SK-N-SH treated with all-trans-retinoic acid at 6 μM for 48 hours (cell line): ENCODE data around the gene CYP2B6.

Experiments
- ATAC-seq: fragments of 200-7000 bp; cut with Tn5 transposase; 3 replicates; pipeline ENCODE4 v1.9.1; 2020; ENCODE audit warnings: mild to moderate bottlenecking, moderate library complexity
- ARNTL ChIP-seq: fragments of 450-650 bp; formaldehyde crosslinking; IDR thresholded peaks from 2 replicates; pipeline ENCODE4 v1.5.0; 2020; ENCODE audit warnings: low read depth, mild to moderate bottlenecking, moderate library complexity, borderline replicate concordance
- BACH2 ChIP-seq: fragments of 250-450 bp; sonication (Bioruptor Pico); IDR thresholded peaks from 2 replicates; pipeline ENCODE4 v1.9.0; 2021; ENCODE audit warnings: mild to moderate bottlenecking, borderline replicate concordance
- CREB5 ChIP-seq: fragments of 250-450 bp; sonication (Bioruptor Pico); IDR thresholded peaks from 2 replicates; pipeline ENCODE4 v1.5.1; 2020; ENCODE audit warnings: low read depth, mild to moderate bottlenecking, moderate library complexity
- CSDC2 ChIP-seq: fragments of 250-450 bp; sonication (Bioruptor Pico); IDR thresholded peaks from 2 replicates; pipeline ENCODE4 v1.5.0; 2020; ENCODE audit warnings: mild to moderate bottlenecking, moderate library complexity
- GLIS3 ChIP-seq: fragments of 250-450 bp; sonication (Bioruptor Pico); IDR thresholded peaks from 2 replicates; pipeline ENCODE4 v1.5.0; 2020; ENCODE audit warnings: mild to moderate bottlenecking, moderate library complexity
- ISL1 ChIP-seq: fragments of 250-450 bp; sonication (Bioruptor Pico); IDR thresholded peaks from 2 replicates; pipeline ENCODE4 v2.1.2; 2022; ENCODE audit warnings: mild to moderate bottlenecking, moderate library complexity
- OSR1 ChIP-seq: fragments of 250-450 bp; sonication (Bioruptor Pico); IDR thresholded peaks from 2 replicates; pipeline ENCODE4 v1.8.0; 2022; ENCODE audit warnings: moderate library complexity, mild to moderate bottlenecking, inconsistent platforms
- PATZ1 ChIP-seq: fragments of 250-450 bp; sonication (Bioruptor Pico); IDR thresholded peaks from 2 replicates; pipeline ENCODE4 v1.8.0; 2020; ENCODE audit warnings: mild to moderate bottlenecking, moderate library complexity, borderline replicate concordance
- POU6F1 ChIP-seq: fragments of 250-450 bp; sonication (Bioruptor Pico); IDR thresholded peaks from 2 replicates; pipeline ENCODE4 v1.8.0; 2021; ENCODE audit warnings: low read depth, mild to moderate bottlenecking, moderate library complexity, borderline replicate concordance
- PPARA ChIP-seq: fragments of 250-450 bp; sonication (Bioruptor Pico); IDR thresholded peaks from 2 replicates; pipeline ENCODE4 v1.5.0; 2020; ENCODE audit warnings: mild to moderate bottlenecking, borderline replicate concordance
- TOX ChIP-seq: fragments of 250-450 bp; sonication (Bioruptor Pico); IDR thresholded peaks from 2 replicates; pipeline ENCODE4 v1.8.0; 2021; ENCODE audit warnings: mild to moderate bottlenecking, moderate library complexity, borderline replicate concordance
- ZFP3 ChIP-seq: fragments of 250-450 bp; sonication (Bioruptor Pico); IDR thresholded peaks from 2 replicates; pipeline ENCODE4 v1.5.0; 2020; ENCODE audit warnings: mild to moderate bottlenecking, moderate library complexity
- ZNF565 ChIP-seq: fragments of 450-650 bp; formaldehyde crosslinking; conservative IDR thresholded peaks from 2 replicates; pipeline ENCODE4 v1.5.0; 2020; ENCODE audit warnings: low read depth, mild to moderate bottlenecking, moderate library complexity
- ZNF8 ChIP-seq: fragments of 450-650 bp; formaldehyde crosslinking; IDR thresholded peaks from 2 replicates; pipeline ENCODE4 v1.5.0; 2020; ENCODE audit warnings: mild to moderate bottlenecking, moderate library complexity

The CYP2B6 gene

GRCh38 chr19:41064974-41065569 lies 74.0 kb downstream of the CYP2B6 start:
- ATAC-seq, result peak; percentile 98
- TF ChIP-seq ARNTL, result no peak
- TF ChIP-seq ZNF8 (CRISPR knock-in tag), result no peak
- TF ChIP-seq CSDC2, result no peak
- no peak for TF ChIP-seq PATZ1 (CRISPR knock-in tag)
- TF ChIP-seq CREB5, result no peak
- TF ChIP-seq GLIS3 (CRISPR knock-in tag), result no peak
- TF ChIP-seq PPARA (CRISPR knock-in tag), result no peak
- no peak for TF ChIP-seq POU6F1 (CRISPR knock-in tag)
- TF ChIP-seq BACH2 (CRISPR knock-in tag), result no peak
- TF ChIP-seq TOX (CRISPR knock-in tag), result no peak
- no peak for TF ChIP-seq ZNF565
- no peak for TF ChIP-seq ZFP3 (CRISPR knock-in tag)
- TF ChIP-seq ISL1 (CRISPR knock-in tag), result no peak
- no peak for TF ChIP-seq OSR1 (CRISPR knock-in tag)
